Activated CD4-positive, alpha-beta memory T cell treated with anti-CD3 and anti-CD28 coated beads for 36 hours (primary cell): ENCODE results near the gene SDK2. TPM values are rescaled to one million over a fixed set of nuclear protein-coding genes. Genes with fewer than 3 reads are reported as not detected.
"Not testable (repeated sequence)": the region's sequence is repeated elsewhere in the genome, so short reads cannot be mapped to it uniquely, and the experiment has no call there.

Source experiments
- CTCF ChIA-PET: fragments of 350-600 bp; sonication (Branson Sonifier 250); formaldehyde crosslinking; loops from one replicate; lab custom pipeline; 2021; ENCODE audit warnings: antibody characterized with exemption, inconsistent platforms; lab: Charles Lee
- POLR2A ChIA-PET: fragments of 350-600 bp; sonication (Branson Sonifier 250); formaldehyde crosslinking; loops from one replicate; lab custom pipeline; 2021; ENCODE audit warnings: antibody characterized with exemption; lab: Charles Lee
- DNase-seq: peaks from one replicate; pipeline ENCODE4 v3.0.0-alpha.2; 2020
- H3K27ac Mint-ChIP-seq: one replicate; pipeline ENCODE4 v1.8.0; 2021; ENCODE audit warnings: mixed read lengths
- H3K27me3 Mint-ChIP-seq: one replicate; pipeline ENCODE4 v1.8.0; 2021; ENCODE audit warnings: mixed read lengths
- H3K36me3 Mint-ChIP-seq: one replicate; pipeline ENCODE4 v1.8.0; 2021; ENCODE audit warnings: mixed read lengths
- H3K4me1 Mint-ChIP-seq: one replicate; pipeline ENCODE4 v1.8.0; 2021; ENCODE audit warnings: low read depth, mixed read lengths
- H3K4me3 Mint-ChIP-seq: one replicate; pipeline ENCODE4 v1.8.0; 2021; ENCODE audit warnings: mild to moderate bottlenecking, mixed read lengths
- H3K9me3 Mint-ChIP-seq: one replicate; pipeline ENCODE4 v1.8.0; 2021; ENCODE audit warnings: mixed read lengths
- intact Hi-C: fragments of 100-400 bp; cut with micrococcal nuclease; formaldehyde crosslinking; loops from one replicate; pipeline ENCODE4 v1.15.1; 2023
- total RNA-seq, 2 experiments: library from RNA; stranded (reverse); gene quantifications; one replicate each; pipeline ENCODE4 v1.2.3, GENCODE V29; 2021

Gene SDK2
- total RNA-seq, 2 experiments from 2014 or later = 0.05 to 0.12 TPM

DNA sequence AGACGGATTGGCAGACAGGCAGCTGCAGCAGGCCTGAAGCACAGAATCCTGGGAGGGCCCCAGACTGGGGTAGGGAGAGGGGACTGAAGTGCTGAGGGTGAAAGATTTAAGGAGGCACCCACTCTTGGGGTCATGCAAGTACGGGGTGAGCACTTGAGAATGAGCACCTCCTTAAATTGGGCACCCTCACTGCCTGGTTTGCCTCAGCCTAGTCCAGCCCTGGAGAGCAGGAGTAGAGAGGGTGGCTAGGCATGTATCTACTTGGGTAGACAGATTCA, 178.4 kb downstream of the SDK2 start:
- DNase-seq = no peak
- Mint-ChIP-seq H3K36me3 (no peaks in the 10 kb centered on the region), H3K9me3 (no peaks in the 10 kb centered on the region), H3K4me1 (no peaks in the 10 kb centered on the region), H3K27me3 (no peaks in the 10 kb centered on the region), H3K27ac (no peak overlapping the region), H3K4me3 (no peak overlapping the region)
- ChIA-PET CTCF (no interaction called here), POLR2A (no interaction called here)
- intact Hi-C loops = no loop called here

DNA sequence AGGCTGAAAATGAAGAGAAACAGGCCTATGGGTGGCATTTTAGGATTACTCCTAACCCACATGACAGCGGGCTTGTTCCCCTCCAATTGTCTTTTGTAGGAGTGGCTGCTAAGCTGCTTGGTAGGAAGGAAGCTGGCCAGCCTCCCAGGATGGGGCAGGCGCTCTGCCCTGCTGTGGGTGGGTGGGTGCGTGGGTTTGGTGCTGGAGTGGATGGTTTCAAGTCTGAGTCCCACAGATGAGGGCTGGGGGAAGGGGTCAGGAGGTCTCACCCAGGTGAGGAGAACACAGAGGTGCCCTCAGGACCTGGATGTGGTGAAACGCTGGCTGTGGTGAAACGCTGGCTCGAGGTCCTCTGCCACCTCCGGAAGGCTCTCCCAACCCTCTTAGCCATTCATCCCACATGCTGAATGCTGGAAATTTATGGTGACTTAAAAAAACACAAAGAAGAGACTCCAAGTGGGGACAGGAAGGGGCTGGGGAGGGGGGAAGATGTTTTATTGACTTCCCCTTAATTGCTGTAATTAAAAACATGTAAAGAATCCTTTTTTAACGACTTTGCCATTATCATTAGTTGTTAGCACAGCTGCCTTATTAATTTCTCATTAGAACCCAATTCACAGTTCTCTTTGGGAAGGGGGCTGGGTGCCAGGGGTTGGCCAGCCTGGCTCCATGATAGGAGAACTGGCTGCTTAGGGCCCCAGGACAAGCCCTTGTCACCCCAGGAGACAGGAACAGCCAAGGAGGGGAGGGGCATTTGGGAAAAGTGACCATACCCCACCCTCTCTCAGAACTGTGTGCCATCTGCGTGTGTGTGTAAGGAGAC, 178.9 kb downstream of the SDK2 start:
- Mint-ChIP-seq H3K4me3 (no peak overlapping the region), H3K36me3 (no peaks in the 10 kb centered on the region), H3K9me3 (no peaks in the 10 kb centered on the region), H3K27me3 (no peaks in the 10 kb centered on the region), H3K27ac (no peak overlapping the region), H3K4me1 (no peaks in the 10 kb centered on the region)
- intact Hi-C loops = no loop called here
- ChIA-PET POLR2A (no interaction called here), CTCF (no interaction called here)
- DNase-seq = no peak

DNA sequence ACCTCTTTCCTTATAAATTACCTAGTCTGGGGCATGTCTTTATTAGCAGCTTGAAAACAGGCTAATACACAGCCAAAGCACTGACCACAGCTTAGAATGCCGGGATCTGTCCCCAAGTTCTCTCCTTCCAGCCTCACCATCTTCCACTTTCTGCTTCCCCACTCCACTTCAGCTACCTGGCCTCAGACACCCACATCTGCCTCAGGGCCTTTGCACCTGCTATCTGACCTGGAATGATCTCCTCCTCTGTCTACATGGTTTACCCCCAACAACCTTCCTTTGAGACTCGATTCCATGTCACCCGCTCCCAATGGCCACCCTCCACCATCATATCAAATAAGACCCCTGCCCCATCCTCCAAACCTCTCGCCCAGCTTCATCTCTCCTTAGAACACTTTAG, 179.8 kb downstream of the SDK2 start:
- H3K9me3 Mint-ChIP-seq = peaks cover 5% of the 10 kb centered on the region
- CTCF ChIA-PET = no interaction called here
- no peaks in the 10 kb centered on the region for H3K36me3 Mint-ChIP-seq
- no peak overlapping the region for H3K4me3 Mint-ChIP-seq
- DNase-seq = no peak
- intact Hi-C loops = no loop called here
- H3K27me3 Mint-ChIP-seq = no peaks in the 10 kb centered on the region
- POLR2A ChIA-PET = no interaction called here
- H3K4me1 Mint-ChIP-seq = no peaks in the 10 kb centered on the region
- H3K27ac Mint-ChIP-seq = no peak overlapping the region

DNA sequence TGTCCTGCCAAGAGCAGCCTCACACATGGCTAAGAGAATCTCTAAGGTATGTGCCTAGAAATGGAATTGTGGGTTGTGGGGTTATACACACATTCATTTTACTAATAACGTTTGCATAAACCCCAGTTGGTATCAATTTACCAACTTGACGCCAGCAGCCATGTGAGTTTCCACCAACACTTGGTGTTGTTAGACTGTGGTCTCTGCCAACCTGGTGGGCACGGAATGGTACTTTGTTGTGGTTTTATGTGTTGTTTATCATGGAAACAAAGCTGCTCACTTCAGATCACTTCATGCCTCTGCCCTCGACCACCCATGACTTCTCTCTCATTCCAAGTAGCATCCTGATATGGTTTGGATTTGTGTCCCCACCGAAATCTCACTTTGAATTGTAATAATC, 180.4 kb downstream of the SDK2 start:
- CTCF ChIA-PET = no interaction called here
- no peaks in the 10 kb centered on the region for H3K27me3 Mint-ChIP-seq
- no peak for DNase-seq
- H3K36me3 Mint-ChIP-seq = no peaks in the 10 kb centered on the region
- H3K4me3 Mint-ChIP-seq = no peak overlapping the region
- peaks cover 5% of the 10 kb centered on the region for H3K9me3 Mint-ChIP-seq
- H3K27ac Mint-ChIP-seq = no peak overlapping the region
- intact Hi-C loops = no loop called here
- H3K4me1 Mint-ChIP-seq = no peaks in the 10 kb centered on the region
- POLR2A ChIA-PET = no interaction called here

DNA sequence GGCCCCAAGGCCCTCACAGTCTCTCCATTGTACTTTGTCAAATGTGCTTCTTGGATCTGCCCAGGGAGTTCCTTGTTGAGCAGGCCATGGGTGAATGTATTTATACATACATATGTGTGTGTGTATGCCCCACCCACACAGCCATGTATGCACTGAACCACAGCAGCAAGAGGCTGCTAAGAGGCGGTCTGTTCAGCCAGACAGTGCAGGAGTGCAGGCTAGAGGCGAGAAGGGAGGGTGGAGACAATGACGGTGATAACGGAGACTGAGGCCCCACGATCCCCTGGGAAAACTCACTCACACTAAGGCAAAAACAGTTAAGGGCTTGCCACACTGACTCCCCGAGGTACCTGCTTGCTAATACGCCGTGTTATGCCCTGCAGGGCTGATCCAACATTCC, 181.4 kb downstream of the SDK2 start:
- peaks cover 5% of the 10 kb centered on the region for H3K9me3 Mint-ChIP-seq
- H3K27me3 Mint-ChIP-seq = no peaks in the 10 kb centered on the region
- CTCF ChIA-PET = no interaction called here
- DNase-seq = no peak
- intact Hi-C loops = no loop called here
- POLR2A ChIA-PET = no interaction called here
- no peak overlapping the region for H3K27ac Mint-ChIP-seq
- H3K4me3 Mint-ChIP-seq = no peak overlapping the region
- no peaks in the 10 kb centered on the region for H3K4me1 Mint-ChIP-seq
- H3K36me3 Mint-ChIP-seq = no peaks in the 10 kb centered on the region

DNA sequence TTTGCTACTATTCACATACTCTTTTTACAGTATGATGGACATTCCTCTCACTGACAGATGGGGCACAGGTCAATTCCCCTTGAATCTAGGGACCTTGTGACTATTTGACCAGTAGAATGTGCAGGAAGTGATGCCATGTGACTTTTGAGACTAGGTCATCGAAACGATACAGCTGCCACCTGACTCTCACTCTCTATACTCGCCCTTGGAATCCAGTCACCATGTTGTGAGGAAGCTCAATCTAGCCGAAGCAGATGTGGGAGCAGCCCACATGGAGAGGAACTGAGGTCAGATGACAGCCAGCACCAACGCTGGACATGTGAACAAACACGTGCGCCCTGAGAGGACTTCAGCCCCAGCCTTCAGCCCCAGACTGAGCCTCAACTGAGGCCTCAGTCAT, 184.3 kb downstream of the SDK2 start:
- intact Hi-C loops = no loop called here
- H3K27me3 Mint-ChIP-seq = no peaks in the 10 kb centered on the region
- no peaks in the 10 kb centered on the region for H3K36me3 Mint-ChIP-seq
- peaks cover 5% of the 10 kb centered on the region for H3K9me3 Mint-ChIP-seq
- DNase-seq = no peak
- POLR2A ChIA-PET = no interaction called here
- H3K4me1 Mint-ChIP-seq = no peaks in the 10 kb centered on the region
- CTCF ChIA-PET = interaction anchor here (0.5 kb wide), 1 partner anchor 1400 kb away, joined by 3 read pairs; no protein-coding TSS in a partner anchor
- no peak overlapping the region for H3K27ac Mint-ChIP-seq
- H3K4me3 Mint-ChIP-seq = no peak overlapping the region

DNA sequence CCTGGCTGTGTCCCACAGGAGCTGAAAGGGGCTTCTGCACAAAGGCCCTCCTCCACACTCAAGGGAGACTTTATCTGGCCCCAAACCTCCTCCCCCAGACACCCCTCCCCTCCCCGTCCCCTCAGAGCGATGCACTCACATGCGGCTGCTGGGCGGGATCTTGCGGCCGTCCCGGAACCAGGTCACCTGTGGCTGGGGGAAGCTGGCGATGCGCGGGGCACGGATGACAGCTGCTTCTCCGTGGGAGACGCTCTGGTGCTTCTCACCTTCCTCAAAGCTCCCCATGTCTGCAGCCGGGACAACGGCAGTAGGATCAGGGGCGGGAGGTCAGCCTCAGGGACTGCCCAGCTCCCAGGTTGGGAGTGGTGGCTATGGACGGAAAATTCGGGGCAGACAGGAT, 188.5 kb downstream of the SDK2 start:
- intact Hi-C loops = no loop called here
- POLR2A ChIA-PET = no interaction called here
- Mint-ChIP-seq H3K27me3 (no peaks in the 10 kb centered on the region), H3K4me1 (no peaks in the 10 kb centered on the region), H3K27ac (no peak overlapping the region), H3K9me3 (peaks cover 7% of the 10 kb centered on the region), H3K36me3 (no peaks in the 10 kb centered on the region), H3K4me3 (no peak overlapping the region)
- CTCF ChIA-PET = no interaction called here
- no peak for DNase-seq

DNA sequence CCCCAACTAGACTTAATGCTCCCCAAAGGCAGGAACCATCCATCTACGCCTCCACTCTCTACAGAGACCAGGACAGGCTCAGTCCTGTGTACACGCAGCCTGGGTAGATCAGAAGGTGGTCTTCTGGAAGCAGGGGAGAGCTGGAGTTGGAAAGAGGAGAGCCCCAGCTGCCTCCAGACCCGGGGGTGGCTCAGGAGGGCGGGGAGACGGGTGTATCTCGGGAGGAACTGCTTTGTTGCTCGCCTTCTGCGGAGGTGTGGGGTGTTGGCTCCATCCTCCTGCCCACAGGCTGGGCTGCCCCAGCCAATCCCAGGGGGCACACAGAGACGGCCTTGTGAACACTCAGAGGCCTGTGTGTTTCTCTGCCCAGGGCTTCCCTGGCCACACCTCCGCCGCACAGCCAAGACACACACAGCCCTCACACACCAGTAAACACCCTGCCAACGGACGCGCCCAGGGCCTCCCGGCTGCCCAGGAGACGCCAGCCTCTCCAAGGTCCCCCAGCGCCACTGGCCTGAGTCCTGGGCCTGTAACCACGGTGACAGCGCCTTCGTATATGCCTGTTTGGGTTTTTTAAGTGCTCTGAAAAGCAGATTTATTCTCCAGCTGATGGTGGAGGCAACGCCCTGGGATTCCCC, 189.1 kb downstream of the SDK2 start:
- Mint-ChIP-seq H3K9me3 (peaks cover 6% of the 10 kb centered on the region), H3K27ac (no peak overlapping the region), H3K36me3 (no peaks in the 10 kb centered on the region), H3K4me1 (no peaks in the 10 kb centered on the region), H3K27me3 (no peaks in the 10 kb centered on the region), H3K4me3 (no peak overlapping the region)
- no peak for DNase-seq
- ChIA-PET POLR2A (no interaction called here), CTCF (no interaction called here)
- intact Hi-C loops = no loop called here

DNA sequence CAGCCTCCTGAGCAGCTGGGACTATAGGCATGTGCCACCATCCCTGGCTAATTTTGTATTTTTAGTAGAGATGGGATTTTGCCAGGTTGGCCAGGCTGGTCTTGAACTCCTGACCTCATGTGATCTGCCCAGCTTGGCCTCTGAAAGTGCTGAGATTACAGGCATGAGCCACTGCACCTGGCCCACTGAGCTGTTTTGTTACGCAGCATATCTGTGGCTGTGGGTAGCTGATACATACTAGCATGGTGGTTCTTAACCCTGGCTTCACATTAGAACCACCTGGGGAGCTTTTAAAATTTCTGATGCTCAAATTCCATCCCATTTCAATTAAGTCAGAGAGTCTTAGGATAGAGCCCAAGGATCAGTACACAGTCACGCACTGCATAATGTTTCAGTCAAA, 190.8 kb downstream of the SDK2 start:
- H3K4me1 Mint-ChIP-seq, H3K36me3 Mint-ChIP-seq, H3K9me3 Mint-ChIP-seq, CTCF ChIA-PET, intact Hi-C loops, H3K27ac Mint-ChIP-seq, H3K27me3 Mint-ChIP-seq, H3K4me3 Mint-ChIP-seq, DNase-seq, POLR2A ChIA-PET: not testable (repeated sequence)

DNA sequence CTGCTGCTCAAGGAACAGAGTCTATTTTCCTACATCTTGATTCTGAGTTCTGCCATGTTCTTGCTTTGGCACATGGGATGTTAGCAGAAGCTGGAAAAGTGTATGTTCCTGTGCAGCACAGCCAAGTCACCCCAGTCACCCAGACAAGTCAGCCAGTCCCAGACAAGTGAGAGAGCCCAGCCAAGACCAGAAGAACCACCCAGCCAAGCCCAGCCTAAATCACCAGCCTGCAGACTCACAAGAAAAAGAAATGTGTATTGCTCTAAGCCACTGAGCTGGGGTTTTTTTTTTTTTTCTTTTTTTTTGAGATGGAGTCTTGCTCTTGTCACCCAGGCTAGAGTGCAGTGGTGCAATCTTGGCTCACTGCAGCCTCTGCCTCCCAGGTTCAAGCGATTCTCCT, 191.2 kb downstream of the SDK2 start:
- intact Hi-C loops = no loop called here
- DNase-seq = no peak
- H3K36me3 Mint-ChIP-seq = no peaks in the 10 kb centered on the region
- CTCF ChIA-PET = no interaction called here
- no peaks in the 10 kb centered on the region for H3K4me1 Mint-ChIP-seq
- POLR2A ChIA-PET = no interaction called here
- H3K27ac Mint-ChIP-seq = no peak overlapping the region
- peaks cover 2% of the 10 kb centered on the region for H3K9me3 Mint-ChIP-seq
- H3K4me3 Mint-ChIP-seq = no peak overlapping the region
- no peaks in the 10 kb centered on the region for H3K27me3 Mint-ChIP-seq

DNA sequence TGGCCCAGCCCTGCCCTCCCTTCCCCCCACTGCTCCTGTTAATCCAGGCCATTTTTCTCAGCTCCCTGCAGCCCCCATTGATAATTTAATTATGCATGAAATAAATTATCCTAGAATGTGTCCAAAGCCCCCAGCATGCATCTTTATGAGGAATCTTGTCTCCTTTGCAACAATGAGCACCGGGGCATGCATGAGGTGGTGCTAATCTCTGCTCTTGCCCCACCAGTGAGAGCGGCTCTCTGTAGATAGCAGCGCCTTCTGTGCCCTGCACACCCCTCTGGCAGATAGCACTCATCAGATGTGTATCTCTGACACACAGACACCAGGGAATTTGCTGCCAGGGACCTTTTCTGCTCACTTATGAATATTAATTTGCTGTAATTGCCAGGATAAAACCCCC, 192.2 kb downstream of the SDK2 start:
- H3K4me1 Mint-ChIP-seq = no peaks in the 10 kb centered on the region
- H3K27me3 Mint-ChIP-seq = no peaks in the 10 kb centered on the region
- intact Hi-C loops = no loop called here
- H3K4me3 Mint-ChIP-seq = no peak overlapping the region
- no peak overlapping the region for H3K27ac Mint-ChIP-seq
- POLR2A ChIA-PET = no interaction called here
- peaks cover 2% of the 10 kb centered on the region for H3K9me3 Mint-ChIP-seq
- no peak for DNase-seq
- CTCF ChIA-PET = no interaction called here
- no peaks in the 10 kb centered on the region for H3K36me3 Mint-ChIP-seq

DNA sequence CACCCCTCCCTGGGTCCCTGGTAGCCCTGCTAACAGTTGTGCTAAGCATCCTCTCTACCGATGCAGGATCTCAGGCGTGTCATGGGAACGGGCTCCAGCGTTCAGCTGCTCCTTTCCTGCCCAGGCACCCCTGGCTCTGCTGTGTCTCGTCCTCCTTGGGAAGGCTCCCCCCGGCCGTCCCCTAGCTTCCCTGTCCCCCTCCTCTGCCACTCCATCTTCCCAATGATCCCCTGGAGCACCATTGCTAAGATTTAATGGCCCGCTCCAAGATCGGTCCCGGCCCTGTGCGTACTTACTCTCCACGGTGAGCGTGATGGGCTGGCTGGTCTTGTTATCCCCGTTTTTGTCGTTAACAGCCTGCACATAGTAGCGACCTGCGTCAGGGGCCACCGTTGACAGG, 196.9 kb downstream of the SDK2 start:
- H3K36me3 Mint-ChIP-seq = no peaks in the 10 kb centered on the region
- no peak for DNase-seq
- H3K4me1 Mint-ChIP-seq = no peaks in the 10 kb centered on the region
- ChIA-PET CTCF (interaction anchor here (1.1 kb wide), 1 partner anchor 17 kb away, joined by 3 read pairs; no protein-coding TSS in a partner anchor), POLR2A (no interaction called here)
- H3K9me3 Mint-ChIP-seq = no peaks in the 10 kb centered on the region
- H3K27me3 Mint-ChIP-seq = no peaks in the 10 kb centered on the region
- no peak overlapping the region for H3K27ac Mint-ChIP-seq
- H3K4me3 Mint-ChIP-seq = no peak overlapping the region
- intact Hi-C loops = no loop called here

DNA sequence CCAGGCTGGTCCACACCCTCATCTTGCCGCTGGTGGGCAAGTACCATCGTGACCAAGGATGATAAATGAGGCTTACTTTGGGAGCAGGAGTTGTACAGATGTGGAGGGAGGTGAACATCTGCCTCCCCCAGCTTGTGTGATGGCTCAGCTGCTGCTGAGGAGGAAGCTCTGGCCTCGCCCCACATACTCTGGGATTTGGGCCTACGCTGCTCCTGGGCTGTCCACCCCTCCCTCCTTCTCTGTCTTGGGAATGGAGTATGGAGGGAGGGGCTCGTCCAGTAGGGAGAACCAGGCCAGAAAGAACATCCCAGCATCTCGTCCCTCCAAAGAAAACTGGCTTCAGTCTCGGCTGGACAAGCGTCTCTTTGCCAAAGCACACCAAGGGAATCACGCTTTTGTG, 197.6 kb downstream of the SDK2 start:
- ChIA-PET POLR2A (no interaction called here), CTCF (interaction anchor here (1.1 kb wide), 1 partner anchor 17 kb away, joined by 3 read pairs; no protein-coding TSS in a partner anchor)
- no peak for DNase-seq
- H3K4me1 Mint-ChIP-seq = no peaks in the 10 kb centered on the region
- H3K4me3 Mint-ChIP-seq = no peak overlapping the region
- H3K27me3 Mint-ChIP-seq = no peaks in the 10 kb centered on the region
- no peak overlapping the region for H3K27ac Mint-ChIP-seq
- H3K9me3 Mint-ChIP-seq = no peaks in the 10 kb centered on the region
- H3K36me3 Mint-ChIP-seq = no peaks in the 10 kb centered on the region
- intact Hi-C loops = no loop called here
